Fibroblast of skin of right quadriceps (primary cell): ENCODE data around the gene CHRNB2.
"Not testable (repeated sequence)": the region's sequence is repeated elsewhere in the genome, so short reads cannot be mapped to it uniquely, and the experiment has no call there.

Experiments
- DNase-seq: peaks from one replicate; pipeline ENCODE4 v3.0.0-alpha.2; 2013

Gene CHRNB2, protein sequence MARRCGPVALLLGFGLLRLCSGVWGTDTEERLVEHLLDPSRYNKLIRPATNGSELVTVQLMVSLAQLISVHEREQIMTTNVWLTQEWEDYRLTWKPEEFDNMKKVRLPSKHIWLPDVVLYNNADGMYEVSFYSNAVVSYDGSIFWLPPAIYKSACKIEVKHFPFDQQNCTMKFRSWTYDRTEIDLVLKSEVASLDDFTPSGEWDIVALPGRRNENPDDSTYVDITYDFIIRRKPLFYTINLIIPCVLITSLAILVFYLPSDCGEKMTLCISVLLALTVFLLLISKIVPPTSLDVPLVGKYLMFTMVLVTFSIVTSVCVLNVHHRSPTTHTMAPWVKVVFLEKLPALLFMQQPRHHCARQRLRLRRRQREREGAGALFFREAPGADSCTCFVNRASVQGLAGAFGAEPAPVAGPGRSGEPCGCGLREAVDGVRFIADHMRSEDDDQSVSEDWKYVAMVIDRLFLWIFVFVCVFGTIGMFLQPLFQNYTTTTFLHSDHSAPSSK

DNA sequence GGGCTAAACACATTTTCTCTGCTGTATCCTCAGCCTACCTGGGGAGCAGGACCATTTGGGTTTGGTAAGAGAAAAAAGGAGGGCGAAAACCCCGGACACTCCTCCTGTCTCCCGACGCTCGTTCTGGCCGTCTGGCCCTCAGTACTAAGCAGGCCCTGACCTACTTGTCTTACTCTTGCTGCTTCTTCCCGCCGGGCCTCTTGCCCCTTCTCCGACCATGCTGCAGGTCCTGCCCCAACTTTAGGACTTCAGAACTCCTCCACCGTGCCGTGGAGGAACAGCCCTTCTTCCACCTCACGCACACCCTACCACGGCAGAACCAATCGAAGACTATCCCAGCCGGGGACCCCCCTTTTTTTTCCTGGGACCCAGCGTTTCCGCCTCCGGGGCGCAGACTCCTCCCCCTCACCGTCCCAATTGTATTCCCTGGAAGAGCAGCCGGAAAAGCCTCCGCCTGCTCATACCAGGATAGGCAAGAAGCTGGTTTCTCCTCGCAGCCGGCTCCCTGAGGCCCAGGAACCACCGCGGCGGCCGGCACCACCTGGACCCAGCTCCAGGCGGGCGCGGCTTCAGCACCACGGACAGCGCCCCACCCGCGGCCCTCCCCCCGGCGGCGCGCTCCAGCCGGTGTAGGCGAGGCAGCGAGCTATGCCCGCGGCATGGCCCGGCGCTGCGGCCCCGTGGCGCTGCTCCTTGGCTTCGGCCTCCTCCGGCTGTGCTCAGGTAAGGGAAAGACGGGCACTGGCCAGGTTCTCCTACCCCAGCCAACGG, at the start of gene CHRNB2:
Gene CHRNB2 (plus strand): TSS at position 393 of the 771 bp plus-strand sequence. CDS start 267 bp downstream, at position 660.
- peak; percentile 37 for DNase-seq

DNA sequence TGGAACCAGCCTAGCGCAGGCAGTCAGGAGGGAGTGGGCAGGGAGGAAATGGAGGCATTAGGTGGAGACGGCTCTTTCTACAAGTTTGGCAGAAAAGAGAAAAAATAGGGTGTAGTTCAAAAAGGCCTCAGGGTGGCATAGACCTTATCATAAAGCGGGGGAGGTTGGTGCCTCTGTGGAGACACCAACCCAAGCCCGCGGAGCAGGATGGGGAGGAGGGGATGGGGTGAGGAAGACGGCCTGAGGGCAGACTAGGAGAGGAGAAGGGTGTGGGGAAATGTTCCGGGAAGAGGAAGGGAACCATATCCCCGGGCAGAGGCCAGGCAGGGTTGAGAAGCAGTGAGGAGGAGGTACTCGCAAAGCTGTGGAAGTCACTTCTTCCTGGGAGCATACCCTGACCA, 48.0 kb upstream of the CHRNB2 start:
- DNase-seq, result no peak

DNA sequence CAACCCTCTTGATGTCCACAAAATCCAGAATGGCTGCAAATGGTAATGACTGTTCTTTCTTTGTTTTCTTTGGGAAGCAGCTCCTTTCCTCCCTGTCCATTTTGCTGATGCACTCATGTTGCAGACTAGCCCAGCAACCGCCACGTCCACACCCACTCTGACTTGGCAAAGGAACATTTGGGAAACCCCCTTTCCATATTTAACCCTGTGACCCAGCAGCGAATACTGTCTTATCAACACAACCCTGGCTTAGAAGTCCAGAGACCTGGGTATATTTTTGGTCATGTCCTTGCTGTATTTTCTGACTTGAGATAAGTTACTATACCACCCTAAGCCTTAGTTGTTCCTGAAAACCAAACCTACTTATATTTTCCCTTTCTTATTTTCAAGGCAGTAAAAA, 47.2 kb upstream of the CHRNB2 start:
- DNase-seq, result no peak

DNA sequence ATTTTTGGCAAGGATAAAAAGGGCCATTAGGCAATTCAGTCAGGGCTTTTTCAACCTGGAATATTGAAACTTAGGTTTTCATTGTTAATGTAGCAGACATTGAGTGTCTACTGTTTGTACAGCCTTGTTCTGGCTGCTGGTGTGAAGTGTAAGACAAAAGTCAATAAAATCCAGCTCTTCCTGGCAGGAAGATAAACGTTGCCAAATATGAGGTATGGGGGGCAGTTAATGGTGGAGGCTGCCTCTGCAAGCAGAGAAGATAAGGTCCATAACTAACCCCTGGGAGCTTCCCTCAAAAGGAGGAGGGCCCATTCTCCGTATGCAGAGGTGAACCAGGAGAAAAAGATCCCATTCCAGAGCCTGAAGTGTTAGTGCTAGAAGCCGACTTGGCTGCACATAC, 45.9 kb upstream of the CHRNB2 start:
- no peak for DNase-seq

DNA sequence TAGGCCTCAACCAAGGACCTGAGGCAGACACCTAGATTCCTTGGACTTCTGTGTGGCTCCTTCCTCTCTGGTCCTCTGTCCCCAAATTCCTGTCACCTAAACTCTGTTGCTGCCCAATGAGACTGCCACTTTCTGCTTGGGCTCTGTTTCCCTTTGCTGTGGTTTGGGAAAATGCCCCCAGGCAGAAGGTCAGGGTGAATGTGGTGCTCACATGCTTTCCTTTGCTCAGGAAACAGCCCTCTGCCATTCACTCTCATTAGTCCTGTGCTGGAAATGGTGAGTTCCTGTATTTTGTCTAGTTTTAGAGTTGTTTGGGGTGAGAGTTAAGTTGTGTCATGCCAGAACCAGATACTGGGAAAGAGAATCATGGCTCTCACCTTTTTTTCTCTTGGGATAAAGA, 42.7 kb upstream of the CHRNB2 start:
- no peak for DNase-seq

DNA sequence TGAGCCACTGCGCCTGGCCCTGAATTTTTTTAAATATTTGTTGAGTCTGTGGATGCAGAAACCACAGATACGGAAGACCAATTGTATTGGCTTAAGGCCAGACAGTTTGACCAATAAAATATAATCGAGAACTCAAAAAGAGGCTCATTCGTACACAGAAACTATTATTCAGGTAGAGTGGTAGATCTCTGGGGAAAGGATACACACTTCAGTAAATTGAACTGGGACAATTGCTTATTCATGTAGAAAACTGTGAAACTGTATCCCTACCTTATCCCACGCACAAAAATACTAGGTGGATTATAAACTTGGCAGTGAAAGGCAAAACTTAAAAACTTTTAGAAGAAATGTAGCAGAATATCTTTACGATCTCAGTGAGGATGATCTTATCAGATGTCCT, 40.4 kb upstream of the CHRNB2 start:
- no peak for DNase-seq

DNA sequence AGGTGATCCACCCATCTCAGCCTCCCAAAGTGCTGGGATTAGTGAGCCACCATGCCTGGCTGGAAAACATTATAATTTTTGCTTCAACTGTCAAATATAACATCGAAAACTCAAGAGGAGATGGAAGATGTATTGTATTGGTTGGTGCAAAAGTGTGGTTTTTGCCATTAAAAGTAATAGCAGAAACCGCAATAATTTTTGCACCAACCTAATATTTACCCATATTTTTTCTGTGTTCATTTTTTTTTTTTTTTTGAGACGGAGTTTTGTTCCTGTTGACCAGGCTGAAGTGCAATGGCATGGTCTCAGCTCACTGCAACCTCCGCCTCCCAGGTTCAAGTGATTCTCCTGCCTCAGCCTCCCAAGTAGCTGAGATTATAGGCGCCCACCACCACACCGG, 38.3 kb upstream of the CHRNB2 start:
- no peak for DNase-seq

DNA sequence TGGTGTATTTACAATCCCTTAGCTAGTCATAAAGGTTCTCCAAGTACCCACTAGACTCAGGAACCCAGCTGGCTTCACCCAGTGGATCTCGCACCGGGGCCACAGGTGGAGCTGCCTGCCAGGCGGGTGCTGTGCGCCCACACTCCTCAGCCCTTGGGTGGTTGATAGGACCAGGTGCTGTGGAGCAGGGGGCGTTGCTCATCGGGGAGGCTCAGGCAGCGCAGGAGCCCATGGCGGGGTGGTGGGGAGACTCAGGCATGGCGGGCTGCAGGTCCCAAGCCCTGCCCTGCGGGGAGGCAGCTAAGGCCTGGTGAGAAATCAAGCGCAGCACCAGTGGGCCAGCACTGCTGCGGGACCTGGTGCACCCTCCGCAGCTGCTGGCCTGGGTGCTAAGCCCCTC, 35.6 kb upstream of the CHRNB2 start:
- not testable (repeated sequence) for DNase-seq

DNA sequence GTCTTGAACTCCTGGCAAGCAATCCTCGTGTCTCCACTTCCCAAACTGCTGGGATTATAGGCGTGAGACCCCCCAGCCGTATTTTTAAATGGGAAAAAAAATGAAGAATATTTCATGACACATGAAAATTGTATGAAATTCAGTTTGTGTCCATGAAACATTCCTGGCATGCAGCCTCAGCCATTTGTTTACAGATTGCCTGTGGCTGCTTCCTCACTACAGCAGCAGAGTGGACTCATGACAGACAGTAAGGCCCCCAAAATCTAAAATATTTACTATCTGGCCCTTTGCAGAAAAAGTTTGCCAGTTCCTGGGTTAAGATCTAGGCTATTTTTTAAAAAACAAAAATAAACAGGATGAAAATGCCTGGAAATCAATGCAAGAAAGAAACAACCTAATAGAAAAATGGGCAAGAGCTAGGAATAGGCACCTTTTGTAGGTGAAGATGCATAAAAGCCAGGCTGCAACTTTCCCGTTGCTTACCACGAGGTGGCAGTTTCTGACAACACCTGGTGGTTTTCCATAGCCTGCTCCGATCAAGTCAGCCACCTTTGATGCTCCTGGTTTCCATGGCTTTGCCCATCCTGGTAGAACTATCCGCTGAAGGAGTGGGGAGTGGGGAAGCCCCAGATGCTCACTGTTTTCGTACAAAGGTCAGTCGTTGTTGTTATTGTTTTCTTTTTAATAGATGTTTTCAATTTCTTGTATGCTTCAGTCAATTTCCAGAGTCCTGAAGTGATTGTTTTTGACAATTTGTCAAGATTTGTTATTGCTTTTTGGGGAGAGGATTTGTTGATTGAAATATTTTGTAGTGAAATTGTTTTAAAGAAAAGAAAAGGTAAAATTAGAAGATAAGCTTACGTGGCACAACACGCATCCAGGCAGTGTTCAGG, 33.4 kb upstream of the CHRNB2 start:
- DNase-seq, result no peak

DNA sequence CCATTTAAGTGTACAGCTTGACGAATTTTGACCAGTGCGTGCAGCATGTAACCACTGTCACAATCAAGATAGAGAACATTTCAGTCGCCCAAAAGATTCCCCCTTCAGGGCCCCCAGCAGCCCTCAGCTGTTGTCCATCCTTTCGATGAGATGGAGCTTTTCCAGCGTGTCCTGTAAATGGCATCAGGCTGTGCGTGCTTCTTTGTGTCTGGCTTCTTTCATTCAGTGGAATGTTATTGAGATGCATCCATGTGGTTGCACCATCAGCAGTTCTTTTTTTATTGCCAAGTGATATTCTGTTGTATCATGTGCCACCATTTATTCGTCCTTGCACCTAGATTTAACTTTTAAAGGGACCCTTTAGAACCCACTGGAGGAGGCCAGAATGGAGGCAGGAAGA, 31.0 kb upstream of the CHRNB2 start:
- DNase-seq, result no peak

DNA sequence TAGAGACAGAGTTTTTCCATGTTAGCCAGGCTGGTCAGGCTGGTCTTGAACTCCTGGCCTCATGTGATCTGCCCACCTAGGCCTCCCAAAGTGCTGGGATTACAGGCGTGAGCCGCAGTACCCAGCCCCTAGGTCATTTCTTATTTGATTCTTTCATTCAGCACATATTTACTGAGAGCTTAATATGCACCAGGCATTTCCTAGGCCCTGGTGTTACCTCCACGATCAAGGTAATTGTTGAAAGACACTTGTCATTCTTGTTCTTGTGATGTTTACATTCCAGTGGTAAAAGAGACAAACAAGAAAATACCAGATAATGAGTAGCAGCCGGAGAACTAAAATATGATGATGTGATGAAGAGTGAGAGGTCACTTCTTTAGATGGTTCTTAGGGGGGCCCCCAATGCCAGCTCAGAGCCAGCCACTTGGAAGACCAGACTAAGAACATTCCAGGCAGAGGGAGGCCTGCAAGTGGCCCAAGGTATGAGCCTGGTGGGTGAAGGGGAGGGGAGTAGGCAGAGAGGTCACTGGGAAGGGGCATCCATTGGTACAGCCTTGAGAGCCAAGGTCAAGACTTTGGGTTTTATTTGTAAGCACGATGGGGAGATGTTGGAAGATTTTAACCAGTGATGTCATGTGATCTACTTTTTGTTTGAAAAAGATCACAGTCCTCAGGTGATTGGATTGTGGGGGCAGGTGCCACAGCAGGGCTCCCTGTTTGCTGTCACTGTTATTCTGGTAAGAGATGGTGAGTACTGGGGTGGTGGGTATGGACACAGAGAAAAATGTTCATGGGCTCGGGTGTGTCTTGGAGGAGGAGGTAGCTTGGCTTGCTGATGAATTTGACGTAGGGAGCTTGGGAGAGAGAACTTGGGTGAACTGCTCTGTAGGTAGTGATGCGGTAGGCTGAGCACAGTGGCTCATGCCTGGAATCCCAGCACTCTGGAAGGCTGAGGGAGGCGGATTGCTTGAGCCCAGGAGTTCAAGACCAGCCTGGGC, 27.8 kb upstream of the CHRNB2 start:
- DNase-seq, result no peak

DNA sequence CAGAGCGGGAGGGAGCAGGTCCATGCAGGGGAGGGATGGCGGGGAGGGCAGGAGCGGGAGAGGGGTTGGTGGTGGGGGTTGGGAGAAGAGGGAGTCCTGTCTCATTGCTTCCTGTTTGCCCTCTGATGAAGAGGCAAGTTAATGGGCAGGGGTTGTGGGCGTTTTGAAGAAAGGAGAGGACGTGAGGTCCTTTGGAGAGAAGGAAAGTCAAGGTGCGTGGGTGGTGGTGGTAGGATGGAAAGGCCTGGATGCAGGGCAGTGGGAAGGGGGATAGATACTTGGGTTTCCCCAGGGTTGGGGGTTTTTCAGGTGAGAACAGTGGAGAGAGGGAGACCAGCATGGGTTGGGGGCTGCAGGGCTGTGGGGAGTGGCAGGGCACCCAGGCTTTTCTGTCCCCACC, 26.3 kb upstream of the CHRNB2 start:
- no peak for DNase-seq

DNA sequence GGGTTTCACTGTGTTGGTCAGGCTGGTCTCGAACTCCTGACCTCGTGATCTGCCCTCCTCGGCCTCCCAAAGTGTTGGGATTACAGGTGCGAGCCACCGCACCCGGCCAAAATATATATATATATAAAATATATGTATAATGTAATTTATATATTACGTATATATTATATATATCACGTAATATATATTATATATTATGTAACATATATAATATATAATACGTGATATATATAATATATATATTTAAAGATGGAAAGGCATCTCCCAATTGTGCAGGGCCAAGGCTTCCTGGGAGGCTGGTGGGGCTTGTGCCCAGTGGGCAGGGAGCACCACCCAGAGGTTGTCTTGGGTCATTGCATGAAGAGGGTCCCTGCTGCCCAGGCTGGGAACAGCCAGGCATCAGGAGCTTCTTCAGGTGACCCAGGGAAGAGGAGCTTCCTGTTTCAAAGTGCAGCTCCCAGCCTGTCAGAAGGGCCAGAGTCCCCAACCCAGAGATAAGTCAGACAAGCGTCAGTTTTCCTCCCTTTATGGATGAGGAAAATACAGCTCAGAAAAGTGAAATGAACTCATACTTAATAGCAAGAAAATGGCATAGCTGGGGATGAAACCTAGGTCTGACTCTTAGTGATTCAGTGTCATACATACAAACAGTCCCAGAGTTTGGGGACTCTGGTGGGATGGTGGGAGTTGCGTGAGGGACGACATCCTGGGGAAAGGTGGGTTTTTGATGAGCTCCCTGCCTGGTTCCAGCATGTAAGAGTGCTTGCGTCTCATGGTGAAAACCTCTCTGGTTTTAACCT, 21.1 kb upstream of the CHRNB2 start:
- peak; percentile 48 for DNase-seq

DNA sequence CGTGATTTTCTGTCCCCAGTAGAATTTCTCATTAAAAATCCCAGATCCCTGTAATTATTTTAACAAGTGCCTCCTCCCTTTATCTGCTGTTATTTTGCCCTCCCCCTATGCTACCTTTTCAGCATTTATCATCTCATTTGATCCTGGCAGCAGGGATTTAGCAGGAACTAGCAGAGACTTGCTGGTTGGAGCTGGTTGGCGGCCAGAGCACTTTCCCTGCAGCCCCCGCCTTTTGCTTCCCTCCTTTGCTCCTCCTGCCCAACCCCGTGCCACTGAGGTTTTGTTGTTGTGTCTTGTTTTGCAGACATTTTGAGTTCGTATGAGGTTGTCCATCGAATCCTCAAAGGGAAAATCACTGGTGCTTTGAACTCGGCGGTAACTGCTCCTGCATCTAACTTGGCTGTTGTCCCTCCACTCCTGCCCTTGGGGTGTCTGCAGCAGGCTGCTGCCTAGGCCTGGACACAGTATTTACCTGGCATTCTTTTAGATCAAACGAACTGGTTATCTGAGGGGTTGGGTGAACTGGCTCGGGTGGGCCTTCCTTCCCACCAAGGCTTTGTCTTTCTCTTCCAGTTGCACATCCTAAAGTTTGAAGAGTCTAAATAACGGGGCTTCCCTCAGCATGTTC, 20.4 kb upstream of the CHRNB2 start:
- DNase-seq, result no peak

DNA sequence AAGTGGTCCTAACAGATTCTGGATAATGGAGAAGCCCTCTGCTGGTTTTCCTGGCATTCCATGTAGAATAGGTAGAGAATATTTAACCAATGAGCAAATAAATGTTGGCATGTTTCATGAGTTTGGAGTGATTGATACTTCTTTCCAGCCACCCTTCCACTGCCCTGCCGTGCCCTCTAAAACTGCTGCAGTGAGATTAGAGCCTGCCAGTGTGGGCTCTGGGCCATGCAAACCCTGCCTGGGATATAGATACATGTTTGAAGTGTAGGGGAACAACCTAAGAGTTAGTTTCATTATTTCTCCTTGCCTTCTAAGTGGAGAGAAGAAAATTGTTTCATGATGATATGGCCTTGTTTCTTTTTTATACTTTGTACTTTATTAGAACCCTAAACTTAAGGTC, 19.6 kb upstream of the CHRNB2 start:
- no peak for DNase-seq

DNA sequence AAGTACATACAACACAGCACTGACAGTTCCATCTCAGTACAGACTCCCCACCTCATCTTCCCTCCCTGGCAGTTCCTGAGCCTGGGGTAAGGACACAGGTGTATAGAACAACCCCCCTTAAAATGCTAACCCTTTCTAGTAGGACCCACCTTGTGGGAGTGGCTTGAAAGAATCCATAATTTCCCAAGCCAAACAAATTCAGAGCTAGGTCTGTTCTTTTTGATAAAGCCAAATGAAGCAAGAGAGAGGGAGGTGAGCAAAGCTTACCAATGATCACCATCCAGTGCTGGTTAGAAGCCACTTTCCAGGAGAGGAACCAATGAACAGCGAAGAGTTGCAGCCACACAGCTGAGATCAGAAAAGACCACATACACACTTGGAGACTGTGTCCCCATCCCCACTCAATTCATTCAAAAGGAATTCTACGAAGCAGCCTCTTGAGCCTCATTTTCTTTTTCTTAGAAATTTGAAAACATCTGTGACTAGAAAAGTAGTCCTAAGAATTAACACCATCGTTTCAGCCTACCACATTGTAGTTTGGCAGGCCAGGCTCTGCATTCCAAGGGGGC, 18.3 kb upstream of the CHRNB2 start:
- DNase-seq, result no peak

DNA sequence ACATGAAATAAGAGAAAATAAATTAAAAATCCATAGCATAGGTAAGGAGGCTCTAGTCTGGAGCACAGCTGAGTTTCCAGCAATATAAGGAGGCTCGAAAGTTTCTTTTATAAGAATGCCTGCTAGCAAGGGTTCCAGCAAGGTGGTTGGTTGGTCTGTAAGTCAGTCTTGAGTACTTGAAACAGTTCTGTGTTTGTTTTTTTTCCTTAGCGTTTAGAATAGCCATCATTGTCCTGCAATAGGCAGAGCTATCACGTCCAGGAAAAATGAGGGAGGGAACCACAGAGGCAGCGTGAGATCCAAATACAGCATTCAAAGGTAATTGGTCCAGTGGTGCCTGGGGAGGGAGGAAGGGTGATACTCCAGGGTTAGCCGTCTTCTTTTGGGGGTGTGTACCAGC, 17.5 kb upstream of the CHRNB2 start:
- no peak for DNase-seq

DNA sequence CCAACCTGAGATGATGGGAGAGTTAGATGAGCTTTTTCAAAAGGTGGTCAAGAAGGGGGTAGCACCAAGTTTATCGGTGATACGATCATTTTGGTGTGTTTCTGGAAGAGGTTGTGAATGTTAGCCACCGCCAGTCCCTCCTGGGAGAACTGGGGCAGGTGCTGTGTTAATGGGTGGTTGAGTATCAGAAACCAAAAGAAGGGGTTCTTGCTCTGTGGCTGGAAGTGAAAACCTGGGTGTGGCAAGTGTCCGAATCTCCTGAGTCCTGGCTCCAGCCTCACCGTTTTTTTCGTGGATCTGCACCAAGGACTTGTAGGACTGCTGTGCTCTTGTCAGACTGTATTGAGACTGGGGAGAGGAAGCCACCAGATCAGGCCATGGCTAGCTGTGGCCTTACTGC, 16.9 kb upstream of the CHRNB2 start:
- no peak for DNase-seq

DNA sequence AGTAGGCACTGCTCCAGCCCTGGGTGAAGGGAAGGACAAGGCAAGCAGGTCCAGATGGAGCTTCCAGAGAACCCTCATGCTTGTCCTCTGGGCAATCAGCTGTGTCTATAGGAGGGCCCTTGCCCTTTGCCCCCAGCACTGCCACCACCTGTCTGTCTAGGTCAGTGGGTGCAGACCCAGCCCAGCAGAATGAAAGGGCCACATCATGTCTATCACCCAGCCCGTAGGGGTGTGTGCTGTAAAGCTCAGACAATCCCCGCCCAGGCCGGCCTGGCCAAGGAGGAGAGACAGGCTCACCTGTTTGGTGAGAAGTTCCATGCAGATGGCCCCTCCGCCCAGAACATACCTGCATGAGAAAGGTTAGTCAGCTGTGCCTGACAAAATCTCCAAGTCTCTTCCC, 16.1 kb upstream of the CHRNB2 start:
- DNase-seq, result no peak

DNA sequence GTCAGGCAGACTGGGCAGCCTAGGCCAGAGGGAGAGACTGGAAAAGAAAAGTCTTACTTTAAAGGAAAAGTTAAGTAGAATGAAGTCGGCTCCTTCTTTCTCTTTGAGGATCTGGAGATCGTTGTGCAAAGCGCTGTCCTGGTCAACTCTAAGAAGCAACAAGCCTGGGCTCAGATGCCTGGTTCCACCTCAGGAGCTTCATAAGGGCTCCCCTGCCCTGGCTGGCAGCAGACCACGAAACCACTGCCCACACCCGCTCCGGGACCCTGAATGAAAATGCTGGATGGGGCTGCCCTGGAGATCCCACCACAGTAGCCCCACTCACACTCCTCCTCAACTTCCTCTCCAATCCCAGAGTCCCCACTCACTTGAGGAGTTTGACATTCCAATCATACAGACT, 15.5 kb upstream of the CHRNB2 start:
- DNase-seq, result no peak
